ENCODE measurements around the gene TOX3.

TOX3 gene

DNA sequence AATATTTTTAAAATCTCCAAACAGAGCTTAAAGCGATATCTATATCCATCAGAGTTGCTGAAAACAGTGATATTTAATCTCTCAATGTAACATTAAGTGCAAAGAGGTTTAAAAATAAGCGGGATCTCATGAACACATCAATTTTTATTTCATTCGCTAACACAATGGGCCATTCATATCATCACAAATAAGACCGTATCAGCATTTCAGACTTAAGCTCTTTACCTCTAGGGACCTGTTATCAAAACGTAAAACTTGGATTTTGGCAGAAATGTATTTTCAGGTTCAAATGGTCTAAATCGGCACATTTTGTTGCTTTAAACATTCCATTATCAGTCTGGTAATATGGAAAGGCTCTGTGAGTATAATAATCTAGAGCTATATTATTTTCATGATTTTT is 77.9 kb downstream of the TOX3 start:
- H3K27me3 ChIP-seq = no peaks in the 10 kb centered on the region
- TF ChIP-seq, protein P1, sequence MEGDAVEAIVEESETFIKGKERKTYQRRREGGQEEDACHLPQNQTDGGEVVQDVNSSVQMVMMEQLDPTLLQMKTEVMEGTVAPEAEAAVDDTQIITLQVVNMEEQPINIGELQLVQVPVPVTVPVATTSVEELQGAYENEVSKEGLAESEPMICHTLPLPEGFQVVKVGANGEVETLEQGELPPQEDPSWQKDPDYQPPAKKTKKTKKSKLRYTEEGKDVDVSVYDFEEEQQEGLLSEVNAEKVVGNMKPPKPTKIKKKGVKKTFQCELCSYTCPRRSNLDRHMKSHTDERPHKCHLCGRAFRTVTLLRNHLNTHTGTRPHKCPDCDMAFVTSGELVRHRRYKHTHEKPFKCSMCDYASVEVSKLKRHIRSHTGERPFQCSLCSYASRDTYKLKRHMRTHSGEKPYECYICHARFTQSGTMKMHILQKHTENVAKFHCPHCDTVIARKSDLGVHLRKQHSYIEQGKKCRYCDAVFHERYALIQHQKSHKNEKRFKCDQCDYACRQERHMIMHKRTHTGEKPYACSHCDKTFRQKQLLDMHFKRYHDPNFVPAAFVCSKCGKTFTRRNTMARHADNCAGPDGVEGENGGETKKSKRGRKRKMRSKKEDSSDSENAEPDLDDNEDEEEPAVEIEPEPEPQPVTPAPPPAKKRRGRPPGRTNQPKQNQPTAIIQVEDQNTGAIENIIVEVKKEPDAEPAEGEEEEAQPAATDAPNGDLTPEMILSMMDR (IDR thresholded peaks at IDR 0.05) = no peak
- no peaks in the 10 kb centered on the region for H3K36me3 ChIP-seq
- no peak overlapping the region for H3K27ac ChIP-seq
- no peak overlapping the region for H3K4me3 ChIP-seq (ENCODE audit: low read depth in 1 of 2, low read length in 1 of 2)
- no peaks in the 10 kb centered on the region for H3K9me3 ChIP-seq
- no peaks in the 10 kb centered on the region for H3K4me1 ChIP-seq (ENCODE audit: control insufficient read depth in 1 of 2, insufficient read depth in 1 of 2, low read depth in 1 of 2, low read length in 1 of 2)

DNA sequence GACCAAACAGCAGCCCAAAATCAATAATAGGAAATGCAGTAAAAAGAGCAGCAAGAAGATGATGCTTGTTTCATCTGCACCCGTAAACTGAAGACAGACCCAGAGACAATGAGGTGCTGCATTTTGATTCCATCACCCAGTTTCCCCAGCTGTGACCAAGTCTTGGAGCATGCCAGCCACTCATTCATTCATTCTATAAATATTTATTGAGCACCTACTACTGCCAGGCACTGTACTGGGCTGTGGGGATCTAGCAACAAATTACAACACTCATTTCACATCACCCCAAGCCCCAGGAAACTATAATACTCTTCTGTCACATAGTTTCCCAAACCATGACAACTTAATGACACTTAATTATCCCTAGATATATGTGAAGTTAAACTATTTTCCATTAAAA is 79.2 kb downstream of the TOX3 start:
- no peak overlapping the region for H3K27ac ChIP-seq
- TF ChIP-seq, protein P1 (IDR thresholded peaks at IDR 0.05) = no peak
- H3K9me3 ChIP-seq = no peaks in the 10 kb centered on the region
- no peak overlapping the region for H3K4me3 ChIP-seq (ENCODE audit: low read depth in 1 of 2, low read length in 1 of 2)
- H3K4me1 ChIP-seq (ENCODE audit: control insufficient read depth in 1 of 2, insufficient read depth in 1 of 2, low read depth in 1 of 2, low read length in 1 of 2) = no peaks in the 10 kb centered on the region
- no peaks in the 10 kb centered on the region for H3K36me3 ChIP-seq
- H3K27me3 ChIP-seq = no peaks in the 10 kb centered on the region

DNA sequence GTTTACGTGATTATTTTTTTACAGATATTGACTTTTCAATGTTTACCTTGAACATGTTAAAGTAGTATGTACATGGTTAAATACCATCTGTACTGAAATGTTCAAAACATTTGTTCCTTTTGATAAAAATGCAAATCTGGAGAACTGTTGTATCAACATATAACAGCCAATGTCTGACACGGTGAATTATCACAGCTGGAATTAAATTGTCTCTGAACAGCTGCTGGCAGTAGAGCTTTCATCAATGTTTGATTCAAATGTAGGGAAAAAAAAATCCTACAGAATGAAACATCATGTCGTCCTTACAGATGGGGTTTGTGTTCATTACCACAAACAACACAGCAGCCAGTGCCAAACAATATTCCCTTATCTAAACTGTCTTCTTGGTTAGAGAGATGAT is 79.9 kb downstream of the TOX3 start:
- H3K4me3 ChIP-seq (ENCODE audit: low read depth in 1 of 2, low read length in 1 of 2) = no peak overlapping the region
- no peaks in the 10 kb centered on the region for H3K27me3 ChIP-seq
- H3K4me1 ChIP-seq (ENCODE audit: control insufficient read depth in 1 of 2, insufficient read depth in 1 of 2, low read depth in 1 of 2, low read length in 1 of 2) = no peaks in the 10 kb centered on the region
- TF ChIP-seq, protein P1 (IDR thresholded peaks at IDR 0.05) = no peak
- no peaks in the 10 kb centered on the region for H3K36me3 ChIP-seq
- H3K9me3 ChIP-seq = no peaks in the 10 kb centered on the region
- H3K27ac ChIP-seq = no peak overlapping the region

DNA sequence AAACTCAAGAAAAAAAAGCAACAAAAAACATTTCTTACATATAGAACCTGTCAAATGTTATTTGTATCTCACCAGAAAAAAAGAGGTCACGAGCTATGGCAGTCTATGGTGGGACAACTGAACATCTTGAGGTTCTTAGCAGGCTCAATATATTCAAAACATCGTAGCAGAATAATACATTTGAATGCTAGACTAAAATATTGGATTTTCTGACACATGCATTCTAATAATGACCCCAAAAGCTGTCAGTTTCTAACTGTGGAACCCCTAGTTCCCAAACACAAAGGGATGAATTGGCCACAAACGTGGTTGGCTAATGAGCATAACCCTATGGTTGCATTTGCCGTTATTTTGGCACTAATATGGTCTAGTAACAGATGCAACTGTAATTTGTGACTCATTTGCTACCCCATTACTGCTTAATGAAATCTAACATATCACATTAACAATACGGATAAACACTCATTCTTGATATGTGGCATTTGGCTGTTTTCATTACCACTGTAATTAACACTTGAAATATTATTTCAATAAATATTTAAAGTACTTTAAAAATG is 81.2 kb downstream of the TOX3 start:
- Histone ChIP-seq H3K9me3 (no peaks in the 10 kb centered on the region), H3K27ac (no peak overlapping the region), H3K4me3 (ENCODE audit: low read depth in 1 of 2, low read length in 1 of 2) (no peak overlapping the region), H3K4me1 (ENCODE audit: control insufficient read depth in 1 of 2, insufficient read depth in 1 of 2, low read depth in 1 of 2, low read length in 1 of 2) (no peaks in the 10 kb centered on the region), H3K36me3 (no peaks in the 10 kb centered on the region), H3K27me3 (no peaks in the 10 kb centered on the region)
- TF ChIP-seq, protein P1 (IDR thresholded peaks at IDR 0.05) = no peak

DNA sequence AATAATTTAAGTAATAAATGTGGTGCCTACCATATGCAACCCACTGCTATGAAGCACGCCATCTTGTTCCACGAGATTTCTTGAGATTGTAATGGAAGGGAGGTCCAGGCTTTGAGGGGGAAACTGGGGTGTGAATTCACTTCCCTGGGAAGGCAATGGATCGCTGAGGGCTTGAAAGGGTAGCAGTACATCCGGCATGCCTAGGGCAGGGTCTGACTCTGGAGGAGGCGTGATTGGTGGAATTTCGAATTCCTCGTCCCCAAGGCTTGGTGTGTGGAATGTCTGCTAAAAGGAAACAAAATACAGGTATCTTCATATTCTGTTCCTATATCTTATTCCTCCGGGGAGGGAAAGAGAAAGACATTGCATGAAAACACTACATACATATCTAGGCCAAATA is 83.0 kb downstream of the TOX3 start:
- TF ChIP-seq, protein P1 (IDR thresholded peaks at IDR 0.05) = no peak
- no peaks in the 10 kb centered on the region for H3K4me1 ChIP-seq (ENCODE audit: control insufficient read depth in 1 of 2, insufficient read depth in 1 of 2, low read depth in 1 of 2, low read length in 1 of 2)
- H3K36me3 ChIP-seq = no peaks in the 10 kb centered on the region
- H3K27me3 ChIP-seq = no peaks in the 10 kb centered on the region
- no peaks in the 10 kb centered on the region for H3K9me3 ChIP-seq
- H3K4me3 ChIP-seq (ENCODE audit: low read depth in 1 of 2, low read length in 1 of 2) = no peak overlapping the region
- H3K27ac ChIP-seq = no peak overlapping the region

DNA sequence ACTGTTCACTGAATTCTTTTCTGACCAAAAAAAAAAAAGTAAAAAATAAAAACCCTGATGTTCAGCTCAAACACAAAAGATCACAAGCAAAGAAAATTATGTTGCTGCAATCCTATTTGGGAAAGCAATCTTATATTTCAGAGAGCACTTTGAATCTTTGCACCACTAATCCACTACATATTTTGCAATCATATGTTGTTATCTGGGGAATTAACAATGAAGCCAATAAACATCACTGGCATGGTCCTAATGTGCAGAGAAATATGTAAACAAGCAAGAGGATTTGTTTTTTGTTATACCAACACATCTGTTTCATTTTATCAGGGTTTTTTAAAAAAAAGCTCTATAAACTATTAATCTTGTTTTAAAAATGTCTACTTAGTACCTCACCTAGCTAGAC is 84.1 kb downstream of the TOX3 start:
- Histone ChIP-seq H3K9me3 (no peaks in the 10 kb centered on the region), H3K27ac (no peak overlapping the region), H3K4me1 (ENCODE audit: control insufficient read depth in 1 of 2, insufficient read depth in 1 of 2, low read depth in 1 of 2, low read length in 1 of 2) (no peaks in the 10 kb centered on the region), H3K4me3 (ENCODE audit: low read depth in 1 of 2, low read length in 1 of 2) (no peak overlapping the region), H3K27me3 (no peaks in the 10 kb centered on the region), H3K36me3 (no peaks in the 10 kb centered on the region)
- TF ChIP-seq, protein P1 (IDR thresholded peaks at IDR 0.05) = no peak
